ENCODE measurements around the gene WDR59. TPM values are rescaled to one million over a fixed set of nuclear protein-coding genes. Genes with fewer than 3 reads are reported as not detected.

WDR59 gene
- total and polyA plus RNA-seq, 7 donors, result 6.2 to 40.7 (median 20.3) TPM

DNA sequence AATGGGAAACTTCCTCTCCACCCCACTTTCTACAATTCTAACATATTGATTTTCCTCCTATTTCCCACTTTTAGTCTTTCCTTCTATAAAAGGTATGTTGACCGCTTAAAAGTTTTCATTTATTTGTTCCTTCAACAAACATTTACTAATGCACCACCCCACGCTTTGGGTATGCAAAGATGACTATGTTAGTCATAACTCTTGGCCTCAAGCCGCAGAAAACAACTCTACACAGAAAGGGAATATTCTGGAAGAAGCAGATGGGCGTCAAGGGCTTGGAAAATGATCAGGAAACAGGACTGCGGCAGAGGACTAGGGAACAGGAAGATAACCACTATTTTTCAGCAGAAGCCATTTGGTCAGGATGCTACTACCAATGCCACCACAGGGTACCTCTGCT lies 153.5 kb downstream of the WDR59 start:
- TF ChIP-seq, protein P1, sequence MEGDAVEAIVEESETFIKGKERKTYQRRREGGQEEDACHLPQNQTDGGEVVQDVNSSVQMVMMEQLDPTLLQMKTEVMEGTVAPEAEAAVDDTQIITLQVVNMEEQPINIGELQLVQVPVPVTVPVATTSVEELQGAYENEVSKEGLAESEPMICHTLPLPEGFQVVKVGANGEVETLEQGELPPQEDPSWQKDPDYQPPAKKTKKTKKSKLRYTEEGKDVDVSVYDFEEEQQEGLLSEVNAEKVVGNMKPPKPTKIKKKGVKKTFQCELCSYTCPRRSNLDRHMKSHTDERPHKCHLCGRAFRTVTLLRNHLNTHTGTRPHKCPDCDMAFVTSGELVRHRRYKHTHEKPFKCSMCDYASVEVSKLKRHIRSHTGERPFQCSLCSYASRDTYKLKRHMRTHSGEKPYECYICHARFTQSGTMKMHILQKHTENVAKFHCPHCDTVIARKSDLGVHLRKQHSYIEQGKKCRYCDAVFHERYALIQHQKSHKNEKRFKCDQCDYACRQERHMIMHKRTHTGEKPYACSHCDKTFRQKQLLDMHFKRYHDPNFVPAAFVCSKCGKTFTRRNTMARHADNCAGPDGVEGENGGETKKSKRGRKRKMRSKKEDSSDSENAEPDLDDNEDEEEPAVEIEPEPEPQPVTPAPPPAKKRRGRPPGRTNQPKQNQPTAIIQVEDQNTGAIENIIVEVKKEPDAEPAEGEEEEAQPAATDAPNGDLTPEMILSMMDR (IDR thresholded peaks at IDR 0.05), result no peak
- no peak overlapping the region for H3K4me3 ChIP-seq
- H3K4me1 ChIP-seq, result peaks cover 0 to 3% (median under 1%) of the 10 kb centered on the region in 4 donors
- DNase-seq, result no peak
- peaks cover 0 to 10% (median 2%) of the 10 kb centered on the region in 4 donors for H3K9me3 ChIP-seq
- intact Hi-C loops (cut with DNase I), result no loop called here
- H3K27me3 ChIP-seq, result no peaks in the 10 kb centered on the region
- H3K36me3 ChIP-seq, result no peaks in the 10 kb centered on the region
- WGBS, 2 donors, result 90 to 92% methylated on average over 5 of the region's 5 CpGs
- no peak overlapping the region for H3K27ac ChIP-seq

DNA sequence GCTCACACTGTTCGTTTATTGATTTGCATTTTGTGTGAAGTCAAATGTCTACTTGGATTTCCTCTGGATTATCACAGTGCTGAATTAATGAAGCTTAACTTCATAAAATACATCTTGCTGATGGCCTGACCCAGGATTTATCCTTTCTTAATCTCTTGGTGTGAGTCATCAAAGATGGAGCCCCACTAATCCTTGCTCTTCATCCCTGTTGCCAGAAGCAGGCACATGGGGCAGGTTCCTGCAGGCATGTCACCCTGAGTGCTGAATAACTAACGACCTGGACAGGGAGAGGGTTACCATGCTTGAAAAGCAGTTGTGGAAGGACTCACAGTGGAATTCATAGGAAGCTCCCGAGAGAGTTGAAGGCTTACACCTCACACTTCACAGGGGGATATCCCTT lies 154.3 kb downstream of the WDR59 start:
- H3K9me3 ChIP-seq, result peaks cover 0 to 10% (median 2%) of the 10 kb centered on the region in 4 donors
- 75 to 80% methylated on average over 3 of the region's 3 CpGs for WGBS, 2 donors
- no peaks in the 10 kb centered on the region for H3K36me3 ChIP-seq
- no peak for DNase-seq
- no peaks in the 10 kb centered on the region for H3K4me1 ChIP-seq
- TF ChIP-seq POLR2AphosphoS5 (IDR thresholded peaks at IDR 0.05), result no peak
- TF ChIP-seq POLR2A (IDR thresholded peaks at IDR 0.05), result no peak
- TF ChIP-seq EP300 (IDR thresholded peaks at IDR 0.05), result no peak
- TF ChIP-seq, protein P1 (IDR thresholded peaks at IDR 0.05), result no peak
- intact Hi-C loops (cut with DNase I), result no loop called here
- H3K27me3 ChIP-seq, result no peaks in the 10 kb centered on the region
- no peak overlapping the region for H3K4me3 ChIP-seq
- no peak overlapping the region for H3K27ac ChIP-seq

DNA sequence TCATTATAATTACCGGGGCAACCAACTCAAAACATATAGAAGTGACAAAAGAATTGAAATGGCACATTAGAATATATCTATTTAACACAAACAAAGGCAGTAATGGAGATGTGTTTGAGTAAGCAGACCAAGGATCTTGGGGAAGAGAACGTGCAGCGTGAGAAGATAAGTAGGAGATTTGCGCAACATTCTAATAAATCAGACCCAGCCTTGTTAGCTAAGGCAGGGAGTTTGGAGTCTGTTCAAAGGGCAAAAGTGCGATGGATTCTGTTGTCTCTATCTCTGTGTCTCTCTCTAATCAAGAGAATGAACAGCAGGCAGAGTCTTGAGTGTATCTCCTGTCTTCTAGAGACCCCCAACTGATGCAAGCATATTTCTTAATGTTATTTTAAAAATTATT lies 155.3 kb downstream of the WDR59 start:
- 54 to 76% methylated on average over 5 of the region's 5 CpGs for WGBS, 2 donors
- no peak overlapping the region for H3K4me3 ChIP-seq
- no peaks in the 10 kb centered on the region for H3K4me1 ChIP-seq
- no peak overlapping the region for H3K27ac ChIP-seq
- no peaks in the 10 kb centered on the region for H3K27me3 ChIP-seq
- no peak for DNase-seq
- H3K36me3 ChIP-seq, result no peaks in the 10 kb centered on the region
- TF ChIP-seq EP300 (IDR thresholded peaks at IDR 0.05), result no peak
- no peak for TF ChIP-seq POLR2A (IDR thresholded peaks at IDR 0.05)
- no peak for TF ChIP-seq POLR2AphosphoS5 (IDR thresholded peaks at IDR 0.05)
- TF ChIP-seq, protein P1 (IDR thresholded peaks at IDR 0.05), result no peak
- intact Hi-C loops (cut with DNase I), result no loop called here
- peaks cover 0 to 10% (median 2%) of the 10 kb centered on the region in 4 donors for H3K9me3 ChIP-seq

DNA sequence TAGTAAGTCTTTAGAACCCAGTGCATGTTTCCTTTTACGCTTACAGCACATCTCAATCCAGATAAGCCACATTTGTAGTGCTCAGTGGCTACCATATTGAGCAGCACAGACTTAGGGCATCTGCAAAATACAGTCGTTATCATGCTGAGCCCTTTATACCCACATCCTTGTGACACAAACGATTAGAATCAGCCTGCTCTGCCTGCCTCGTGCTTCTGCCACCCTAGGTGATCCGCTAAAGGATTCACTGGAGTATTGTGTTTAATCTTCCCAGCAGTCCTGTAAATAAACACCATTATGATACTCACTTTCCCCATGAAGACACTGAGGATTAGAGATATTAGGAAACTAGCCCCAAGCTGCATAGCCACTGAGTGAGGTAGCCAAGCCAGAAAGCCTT lies 159.0 kb downstream of the WDR59 start:
- DNase-seq, result no peak
- intact Hi-C loops (cut with DNase I), result no loop called here
- H3K27ac ChIP-seq, result no peak overlapping the region
- H3K4me1 ChIP-seq, result no peaks in the 10 kb centered on the region
- H3K27me3 ChIP-seq, result no peaks in the 10 kb centered on the region
- no peaks in the 10 kb centered on the region for H3K36me3 ChIP-seq
- TF ChIP-seq, protein P1 (IDR thresholded peaks at IDR 0.05), result no peak
- TF ChIP-seq EP300 (IDR thresholded peaks at IDR 0.05), result no peak
- no peak for TF ChIP-seq POLR2AphosphoS5 (IDR thresholded peaks at IDR 0.05)
- no peak for TF ChIP-seq POLR2A (IDR thresholded peaks at IDR 0.05)
- WGBS, 2 donors, result 61 to 74% methylated on average over 5 of the region's 5 CpGs
- H3K9me3 ChIP-seq, result peaks cover 0 to 10% (median 2%) of the 10 kb centered on the region in 4 donors
- no peak overlapping the region for H3K4me3 ChIP-seq

DNA sequence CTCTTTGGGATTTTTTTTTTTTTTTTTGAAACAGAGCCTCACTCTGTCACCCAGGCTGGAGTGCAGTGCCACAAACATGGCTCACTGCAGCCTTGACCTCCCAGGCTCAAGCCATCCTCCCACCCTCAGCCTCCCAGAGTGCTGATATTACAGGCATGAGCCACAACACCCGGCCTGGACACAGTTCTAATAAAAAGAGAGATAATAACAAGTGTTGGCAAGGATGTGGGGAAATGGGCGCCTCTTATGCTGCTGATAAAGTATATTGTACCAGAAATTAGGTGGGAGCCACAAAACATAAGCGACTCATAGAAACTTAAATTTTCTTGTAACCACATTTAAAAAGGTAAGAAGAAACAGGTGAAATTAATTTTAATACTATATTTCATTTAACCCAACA lies 159.9 kb downstream of the WDR59 start:
- Histone ChIP-seq H3K4me3 (no peak overlapping the region), H3K4me1 (no peaks in the 10 kb centered on the region), H3K9me3 (peaks cover 0 to 10% (median 2%) of the 10 kb centered on the region in 4 donors), H3K27ac (no peak overlapping the region), H3K36me3 (no peaks in the 10 kb centered on the region), H3K27me3 (no peaks in the 10 kb centered on the region)
- 78 to 93% methylated on average over 3 of the region's 3 CpGs for WGBS, 2 donors
- TF ChIP-seq EP300 (IDR thresholded peaks at IDR 0.05) (no peak), POLR2AphosphoS5 (IDR thresholded peaks at IDR 0.05) (no peak), POLR2A (IDR thresholded peaks at IDR 0.05) (no peak)
- TF ChIP-seq, protein P1 (IDR thresholded peaks at IDR 0.05), result no peak
- intact Hi-C loops (cut with DNase I), result no loop called here
- no peak for DNase-seq
